EH (cell line): ENCODE results near the gene PPM1D.
"Not testable (repeated sequence)": the region's sequence is repeated elsewhere in the genome, so short reads cannot be mapped to it uniquely, and the experiment has no call there.

Experiments
- DNase-seq: peaks from one replicate; pipeline ENCODE4 v3.0.0-alpha.2; 2015; ENCODE audit warnings: low read depth

Gene PPM1D

GRCh38 chr17:60599620-60600489, at the start of gene PPM1D:
PPM1D (plus strand) TSS chr17:60600193; CDS start chr17:60600415, 222 bp downstream.
- DNase-seq, result peak; percentile 99

- DNase-seq, result not testable (repeated sequence)
Measured at GRCh38 chr17:60552255-60552654, 47.7 kb upstream of the PPM1D start.

DNA sequence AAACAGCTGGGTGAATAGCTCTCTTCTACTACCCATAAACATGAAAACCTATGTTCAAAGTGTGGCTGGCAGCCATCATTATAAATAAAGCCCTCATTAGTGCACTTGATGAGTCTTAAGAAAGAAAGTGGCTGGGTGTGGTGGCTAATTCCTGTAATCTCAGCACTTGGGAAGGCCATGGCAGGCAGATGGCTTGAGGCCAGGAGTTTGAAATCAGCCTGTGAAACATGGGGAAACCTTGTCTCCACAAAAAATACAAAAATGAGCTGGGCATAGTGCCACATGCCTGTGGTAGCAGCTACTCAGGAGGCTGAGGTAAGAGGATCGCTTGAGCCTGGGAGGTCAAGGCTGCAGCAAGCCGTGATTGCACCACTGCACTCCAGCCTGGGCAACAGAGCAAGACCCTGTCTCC, 45.6 kb upstream of the PPM1D start:
- peak; percentile 92 for DNase-seq

DNA sequence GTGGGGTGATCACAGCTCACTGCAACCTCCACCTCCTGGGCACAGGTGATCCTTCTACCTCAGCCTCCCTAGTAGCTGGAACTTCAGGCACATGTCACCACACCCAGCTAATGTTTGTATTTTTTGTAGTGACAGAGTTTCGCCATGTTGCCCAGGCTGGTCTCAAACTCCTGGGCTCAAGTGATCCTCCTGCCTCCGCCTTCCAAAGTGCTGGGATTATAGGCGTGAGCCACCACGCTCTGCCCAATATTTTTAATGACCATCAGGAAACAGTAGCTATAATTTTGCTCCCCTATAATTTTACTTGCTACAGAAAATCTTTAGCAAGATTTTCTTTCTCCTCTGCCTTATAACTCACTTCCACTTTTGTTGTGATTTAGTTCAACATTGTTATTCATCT, 44.2 kb upstream of the PPM1D start:
- no peak for DNase-seq

- DNase-seq, result no peak
Measured at GRCh38 chr17:60557805-60558204, 42.2 kb upstream of the PPM1D start.

DNA sequence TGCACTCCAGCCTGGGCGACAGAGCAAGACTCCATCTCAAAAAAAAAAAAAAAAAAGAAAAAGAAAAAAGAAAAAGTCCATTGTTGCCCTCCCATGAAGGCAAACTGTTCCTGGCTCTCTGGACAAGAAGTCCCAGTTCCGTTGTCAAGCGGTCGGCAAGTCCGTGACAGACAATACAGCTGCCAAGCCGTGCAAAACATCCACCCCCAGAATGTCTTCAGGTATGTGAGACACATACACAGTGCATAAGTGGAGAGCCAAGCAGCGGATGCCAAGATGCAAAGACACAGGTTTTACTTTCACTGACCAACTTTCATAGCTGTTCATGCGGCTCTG, 40.4 kb upstream of the PPM1D start:
- no peak for DNase-seq

- no peak for DNase-seq
Measured at GRCh38 chr17:60559995-60560859, 39.8 kb upstream of the PPM1D start.

- no peak for DNase-seq
Measured at GRCh38 chr17:60560860-60561257, 39.1 kb upstream of the PPM1D start.

GRCh38 chr17:60562421-60562820, 37.6 kb upstream of the PPM1D start:
- DNase-seq, result no peak

GRCh38 chr17:60563743-60564142, 36.2 kb upstream of the PPM1D start:
- no peak for DNase-seq

- no peak for DNase-seq
Measured at GRCh38 chr17:60565233-60565632, 34.8 kb upstream of the PPM1D start.

GRCh38 chr17:60573236-60574051, 26.5 kb upstream of the PPM1D start:
- DNase-seq, result peak; percentile 94

DNA sequence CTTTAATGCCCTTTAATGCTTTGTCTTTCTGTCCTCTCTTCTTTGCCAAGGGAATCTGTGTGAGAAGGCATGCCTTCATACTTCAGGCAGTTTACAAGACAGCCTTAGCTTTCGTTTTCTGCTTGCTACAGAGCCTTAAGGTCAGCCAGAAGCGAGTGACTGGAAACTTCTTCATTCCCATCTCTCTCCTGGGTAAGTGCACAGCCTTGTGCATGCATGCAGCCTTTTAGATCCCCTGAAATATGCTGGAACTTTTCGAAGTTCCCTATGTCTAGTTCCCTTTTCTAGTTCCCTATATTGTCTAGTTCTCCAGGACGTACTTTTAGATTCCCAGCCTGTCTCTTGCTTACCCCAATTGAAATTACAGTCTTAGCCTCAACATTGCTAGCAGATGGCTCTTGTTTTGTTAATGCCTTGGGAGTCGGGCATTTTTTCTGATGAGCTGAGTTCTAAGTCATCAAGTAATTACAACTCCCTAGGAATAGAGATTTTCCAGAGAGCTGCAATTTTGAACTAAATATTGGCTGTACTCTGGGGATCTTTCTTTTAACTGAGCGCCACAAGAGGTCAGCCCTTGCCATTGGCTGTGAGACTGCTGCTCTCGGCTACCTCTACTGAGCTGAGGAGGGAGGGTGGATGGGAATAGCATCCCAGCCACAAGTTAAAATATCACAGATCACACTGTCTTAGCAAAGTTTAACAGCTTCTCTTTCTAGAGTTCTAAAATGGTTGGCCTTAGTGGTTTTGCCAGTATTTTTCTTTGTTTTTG, 22.7 kb upstream of the PPM1D start:
- DNase-seq, result peak; percentile 75

DNA sequence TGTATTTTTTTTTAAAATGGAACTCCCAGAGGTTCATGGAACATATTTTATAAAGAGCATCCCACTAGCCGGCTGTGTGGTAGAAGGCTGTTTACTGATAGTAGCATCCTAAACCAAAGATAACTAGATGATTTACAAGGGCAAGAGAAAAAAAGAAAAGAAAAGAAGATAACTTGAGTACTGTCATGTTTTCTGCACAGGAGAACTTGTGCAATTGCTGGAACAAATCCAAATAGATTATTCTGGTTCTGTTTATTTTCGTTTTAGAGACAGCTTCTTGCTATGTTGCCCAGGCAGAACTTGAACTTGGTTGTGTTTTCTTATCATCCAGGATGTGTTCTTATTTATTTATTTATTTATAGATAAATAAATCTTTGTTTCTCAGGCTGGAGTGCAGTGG, 20.9 kb upstream of the PPM1D start:
- peak; percentile 63 for DNase-seq

- no peak for DNase-seq
Measured at GRCh38 chr17:60579551-60579950, 20.4 kb upstream of the PPM1D start.

GRCh38 chr17:60583008-60583407, 17.0 kb upstream of the PPM1D start:
- DNase-seq, result no peak

DNA sequence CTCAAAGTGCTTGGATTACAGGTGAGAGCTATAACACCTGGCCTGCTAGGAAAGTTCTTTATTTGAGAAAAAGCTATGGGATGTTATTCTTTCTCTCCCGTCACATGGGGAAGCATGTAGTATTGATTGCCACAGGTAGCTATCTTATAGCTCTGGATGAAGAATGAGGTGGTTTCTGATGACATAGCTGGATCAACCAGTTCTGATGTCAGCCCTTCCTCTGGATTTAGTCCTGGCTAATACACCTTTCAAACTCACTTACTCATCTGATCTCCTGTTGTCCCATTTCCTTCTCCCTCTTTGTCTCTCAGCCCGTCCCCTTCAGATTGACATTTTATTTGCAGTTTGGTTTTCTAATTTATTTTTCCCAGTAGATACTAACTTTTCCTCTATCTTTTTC, 14.1 kb upstream of the PPM1D start:
- DNase-seq, result no peak

DNA sequence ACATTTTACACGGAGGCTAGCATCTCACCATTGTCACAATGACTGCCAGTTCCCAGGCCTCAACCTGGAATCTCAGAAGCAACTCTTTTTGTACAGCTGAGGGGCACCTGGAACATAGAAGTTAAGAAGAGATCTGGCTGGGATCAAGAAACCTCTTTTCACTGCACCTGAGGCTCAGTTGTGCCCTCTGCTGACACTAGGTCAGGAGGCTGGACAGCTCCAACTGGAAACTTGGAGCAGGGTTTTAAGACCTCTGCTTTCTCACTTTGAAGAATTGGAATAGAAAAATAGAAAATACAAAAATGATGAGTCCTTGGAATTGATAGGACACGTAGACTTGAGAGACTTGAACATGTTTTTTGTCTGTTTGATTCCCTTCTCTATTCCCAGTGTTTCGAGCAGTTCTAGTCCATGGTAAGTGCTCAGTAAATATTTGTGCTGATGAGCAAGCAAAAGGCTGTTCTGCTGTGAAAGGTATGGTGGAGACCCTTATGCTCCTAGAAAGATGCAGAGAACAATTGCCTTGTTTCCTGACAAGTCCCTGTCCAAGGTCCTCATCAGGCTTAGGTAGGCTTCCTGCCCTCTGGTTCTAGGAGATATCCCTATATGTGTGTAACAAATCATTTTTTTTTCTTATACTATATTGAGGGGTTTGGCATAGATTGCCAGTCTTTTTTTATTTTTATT, 13.6 kb upstream of the PPM1D start:
- DNase-seq, result no peak

- DNase-seq, result peak; percentile 38
Measured at GRCh38 chr17:60590070-60590469, 9.9 kb upstream of the PPM1D start.

DNA sequence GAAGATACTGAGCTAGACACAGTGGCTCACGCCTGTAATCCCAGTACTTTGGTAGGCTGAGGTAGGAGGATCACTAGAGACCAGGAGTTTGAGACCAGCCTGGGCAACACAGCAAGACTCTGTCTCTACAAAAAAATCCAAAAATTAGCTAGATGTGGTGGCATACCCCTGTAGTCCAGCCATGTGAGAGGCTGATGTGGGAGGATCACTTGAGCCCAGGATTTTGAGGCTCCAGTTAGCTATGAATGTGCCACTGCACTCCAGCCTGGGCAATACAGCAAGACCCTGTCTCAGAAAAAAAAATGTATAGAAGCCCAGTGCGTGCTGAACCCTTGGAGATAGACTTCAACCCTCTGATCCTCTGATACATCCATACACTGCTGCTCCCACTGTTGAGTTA, 7.2 kb upstream of the PPM1D start:
- no peak for DNase-seq
